IPS-18c (cell line): ENCODE data around the gene GSE1.

Source experiments
- H3K4me3 ChIP-seq: 2 replicates; pipeline ENCODE4 v1.7.0; 2013; ENCODE audit warnings: low read depth, mild to moderate bottlenecking, low read length, moderate library complexity; ENCODE audit not compliant: insufficient read depth
- H3K9me3 ChIP-seq: one replicate; pipeline ENCODE4 v1.6.1; 2013; ENCODE audit warnings: mild to moderate bottlenecking, low read length, moderate library complexity; ENCODE audit not compliant: control insufficient read depth, insufficient read depth

The GSE1 gene

GRCh38 chr16:85683363-85683762 is 70.2 kb downstream of the GSE1 start:
- no peak overlapping the region for H3K4me3 ChIP-seq
- no peaks in the 10 kb centered on the region for H3K9me3 ChIP-seq

- H3K9me3 ChIP-seq = no peaks in the 10 kb centered on the region
- H3K4me3 ChIP-seq = no peak overlapping the region
These were observed 72.1 kb downstream of the GSE1 start for GRCh38 chr16:85685251-85685650.

- H3K4me3 ChIP-seq = no peak overlapping the region
- H3K9me3 ChIP-seq = no peaks in the 10 kb centered on the region
These were observed 73.9 kb downstream of the GSE1 start for GRCh38 chr16:85686912-85687591.

GRCh38 chr16:85687651-85688471 is 74.7 kb downstream of the GSE1 start:
- no peaks in the 10 kb centered on the region for H3K9me3 ChIP-seq

GRCh38 chr16:85688586-85689284 is 75.6 kb downstream of the GSE1 start, which contains the start of gene GINS2:
Gene GINS2, minus strand, starts transcription at chr16:85688954. Its CDS starts 56 bp downstream, at chr16:85688898.
- H3K4me3 ChIP-seq = peak within 1 kb of the TSS; percentile 83
- no peaks in the 10 kb centered on the region for H3K9me3 ChIP-seq

More at GRCh38 chr16:85687651-85688471, 74.7 kb downstream of the GSE1 start:
- peak overlapping the region; percentile 83 for H3K4me3 ChIP-seq

- peak overlapping the region; percentile 21; the same call in 1 of the 2 replicates for H3K4me3 ChIP-seq
- H3K9me3 ChIP-seq = no peaks in the 10 kb centered on the region
These were observed 76.3 kb downstream of the GSE1 start for GRCh38 chr16:85689285-85689949.

- Histone ChIP-seq H3K4me3 (no peak overlapping the region), H3K9me3 (peaks cover 3% of the 10 kb centered on the region)
These were observed 76.8 kb downstream of the GSE1 start for GRCh38 chr16:85689950-85690320.

- peaks cover 3% of the 10 kb centered on the region for H3K9me3 ChIP-seq
- no peak overlapping the region for H3K4me3 ChIP-seq
These were observed 77.4 kb downstream of the GSE1 start for GRCh38 chr16:85690469-85691064.

- H3K4me3 ChIP-seq = no peak overlapping the region
- H3K9me3 ChIP-seq = peaks cover 3% of the 10 kb centered on the region
These were observed 82.3 kb downstream of the GSE1 start for GRCh38 chr16:85695196-85696128.

- Histone ChIP-seq H3K9me3 (peaks cover 3% of the 10 kb centered on the region), H3K4me3 (no peak overlapping the region)
These were observed 83.7 kb downstream of the GSE1 start for GRCh38 chr16:85696781-85697180.

- H3K4me3 ChIP-seq = no peak overlapping the region
- H3K9me3 ChIP-seq = peaks cover 3% of the 10 kb centered on the region
These were observed 84.3 kb downstream of the GSE1 start for GRCh38 chr16:85697431-85697830.

GRCh38 chr16:85698459-85698891 is 85.4 kb downstream of the GSE1 start:
- Histone ChIP-seq H3K9me3 (peaks cover 3% of the 10 kb centered on the region), H3K4me3 (no peak overlapping the region)

- Histone ChIP-seq H3K4me3 (no peak overlapping the region), H3K9me3 (peaks cover 3% of the 10 kb centered on the region)
These were observed 85.9 kb downstream of the GSE1 start for GRCh38 chr16:85698935-85699558.

- Histone ChIP-seq H3K9me3 (peaks cover 2% of the 10 kb centered on the region), H3K4me3 (no peak overlapping the region)
These were observed 86.5 kb downstream of the GSE1 start for GRCh38 chr16:85699628-85700027.

GRCh38 chr16:85704011-85704410 is 90.9 kb downstream of the GSE1 start:
- Histone ChIP-seq H3K4me3 (no peak overlapping the region), H3K9me3 (peaks cover 2% of the 10 kb centered on the region)
